ENCODE results near the gene OCIAD2. TPM values are rescaled to one million over a fixed set of nuclear protein-coding genes. Genes with fewer than 3 reads are reported as not detected.
"Not testable (repeated sequence)": the region's sequence is repeated elsewhere in the genome, so short reads cannot be mapped to it uniquely, and the experiment has no call there.

The OCIAD2 gene
- total RNA-seq, result 115 TPM

- peak; percentile 81 for DNase-seq (ENCODE audit: low spot score)
Measured at GRCh38 chr4:48906206-48907173, at the start of gene OCIAD2. OCIAD2 (minus strand) TSS chr4:48906774; CDS start chr4:48904549, 2,225 bp downstream.

GRCh38 chr4:48954314-48954713 is 47.7 kb upstream of the OCIAD2 start:
- no peak for DNase-seq (ENCODE audit: low spot score)

GRCh38 chr4:48949518-48950219 is 43.1 kb upstream of the OCIAD2 start:
- no peak for DNase-seq (ENCODE audit: low spot score)

GRCh38 chr4:48949086-48949485 is 42.5 kb upstream of the OCIAD2 start:
- DNase-seq (ENCODE audit: low spot score), result no peak

GRCh38 chr4:48947731-48948130 is 41.2 kb upstream of the OCIAD2 start:
- no peak for DNase-seq (ENCODE audit: low spot score)

- no peak for DNase-seq (ENCODE audit: low spot score)
Measured at GRCh38 chr4:48945981-48946380, 39.4 kb upstream of the OCIAD2 start.

GRCh38 chr4:48944756-48945241 is 38.2 kb upstream of the OCIAD2 start:
- no peak for DNase-seq (ENCODE audit: low spot score)

GRCh38 chr4:48944252-48944651 is 37.7 kb upstream of the OCIAD2 start:
- DNase-seq (ENCODE audit: low spot score), result peak; percentile 57

- no peak for DNase-seq (ENCODE audit: low spot score)
Measured at GRCh38 chr4:48943387-48943786, 36.8 kb upstream of the OCIAD2 start.

GRCh38 chr4:48939785-48940184 is 33.2 kb upstream of the OCIAD2 start:
- peak; percentile 54 for DNase-seq (ENCODE audit: low spot score)

GRCh38 chr4:48938831-48939230 is 32.3 kb upstream of the OCIAD2 start:
- no peak for DNase-seq (ENCODE audit: low spot score)

- no peak for DNase-seq (ENCODE audit: low spot score)
Measured at GRCh38 chr4:48937033-48937432, 30.5 kb upstream of the OCIAD2 start.

- no peak for DNase-seq (ENCODE audit: low spot score)
Measured at GRCh38 chr4:48931459-48931858, 24.9 kb upstream of the OCIAD2 start.

- no peak for DNase-seq (ENCODE audit: low spot score)
Measured at GRCh38 chr4:48930654-48931053, 24.1 kb upstream of the OCIAD2 start.

- DNase-seq (ENCODE audit: low spot score), result no peak
Measured at GRCh38 chr4:48924416-48924815, 17.8 kb upstream of the OCIAD2 start.

GRCh38 chr4:48923065-48923464 is 16.5 kb upstream of the OCIAD2 start:
- DNase-seq (ENCODE audit: low spot score), result not testable (repeated sequence)

- DNase-seq (ENCODE audit: low spot score), result no peak
Measured at GRCh38 chr4:48914311-48914710, 7.7 kb upstream of the OCIAD2 start.

- DNase-seq (ENCODE audit: low spot score), result no peak
Measured at GRCh38 chr4:48913346-48913745, 6.8 kb upstream of the OCIAD2 start.

- DNase-seq (ENCODE audit: low spot score), result no peak
Measured at GRCh38 chr4:48912349-48912748, 5.8 kb upstream of the OCIAD2 start.

- no peak for DNase-seq (ENCODE audit: low spot score)
Measured at GRCh38 chr4:48910511-48910910, 3.9 kb upstream of the OCIAD2 start.

- no peak for DNase-seq (ENCODE audit: low spot score)
Measured at GRCh38 chr4:48909697-48910096, 3.1 kb upstream of the OCIAD2 start.

- no peak for DNase-seq (ENCODE audit: low spot score)
Measured at GRCh38 chr4:48908687-48909086, 2.1 kb upstream of the OCIAD2 start.

Measured in mucosa of gallbladder (tissue), 1 donor.